GM18508 (cell line): Measurements from ENCODE around the gene FXYD2.
"Not testable (repeated sequence)": the region's sequence is repeated elsewhere in the genome, so short reads cannot be mapped to it uniquely, and the experiment has no call there.

Source experiments
- ATAC-seq: cut with Tn5 transposase; IDR thresholded peaks from one replicate; pipeline ENCODE4 v1.9.1; 2021; ENCODE audit warnings: moderate number of reproducible peaks; ENCODE audit not compliant: insufficient read depth, unreplicated experiment

Gene FXYD2

DNA sequence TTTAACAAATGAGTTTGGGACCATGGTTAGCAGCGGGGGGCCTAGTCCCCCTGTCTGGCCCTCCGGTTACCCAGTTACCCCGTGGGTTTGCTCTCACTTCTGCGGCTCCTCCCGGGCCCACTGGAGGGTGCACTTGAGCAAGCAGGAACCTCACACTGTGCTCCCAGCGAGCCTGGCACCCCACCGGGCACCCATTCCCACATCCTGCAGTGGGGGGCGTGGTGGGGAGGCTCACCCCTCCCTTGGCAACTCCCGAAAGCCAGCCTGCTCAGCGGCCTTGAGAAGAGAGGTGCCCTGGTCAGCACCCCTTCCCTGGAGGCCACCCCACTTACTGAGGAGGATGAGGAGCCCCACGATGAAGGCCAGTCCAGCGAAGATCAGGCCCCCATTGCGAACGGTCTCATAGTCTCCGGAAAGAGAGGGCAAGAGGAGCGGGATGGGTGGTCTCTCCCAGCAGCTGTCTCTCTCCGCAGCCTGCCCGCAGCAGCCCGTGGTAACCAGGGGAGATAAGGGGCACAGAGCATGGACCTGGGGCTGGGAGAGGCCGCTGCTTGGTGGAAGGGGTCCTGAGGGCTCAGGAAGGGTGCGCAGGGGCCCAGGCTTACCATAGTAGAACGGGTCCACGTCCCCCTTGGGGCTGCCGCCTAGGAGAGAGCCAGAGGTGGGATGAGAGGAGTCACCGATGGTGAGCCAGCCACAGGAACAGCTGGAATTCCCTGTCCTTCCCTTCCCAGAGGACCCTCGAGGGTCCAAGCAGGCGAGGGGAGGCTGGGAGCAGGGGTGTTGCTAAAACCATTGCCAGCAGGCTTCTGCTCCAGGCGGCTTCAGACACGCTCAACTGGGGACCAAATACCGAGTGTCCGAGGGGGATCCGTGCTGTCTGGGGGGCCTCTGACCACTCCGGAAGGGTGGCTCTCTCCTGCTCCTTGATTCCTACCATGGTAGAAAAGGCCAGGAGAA is 2.2 kb downstream of the FXYD2 start:
- ATAC-seq, result no peak

DNA sequence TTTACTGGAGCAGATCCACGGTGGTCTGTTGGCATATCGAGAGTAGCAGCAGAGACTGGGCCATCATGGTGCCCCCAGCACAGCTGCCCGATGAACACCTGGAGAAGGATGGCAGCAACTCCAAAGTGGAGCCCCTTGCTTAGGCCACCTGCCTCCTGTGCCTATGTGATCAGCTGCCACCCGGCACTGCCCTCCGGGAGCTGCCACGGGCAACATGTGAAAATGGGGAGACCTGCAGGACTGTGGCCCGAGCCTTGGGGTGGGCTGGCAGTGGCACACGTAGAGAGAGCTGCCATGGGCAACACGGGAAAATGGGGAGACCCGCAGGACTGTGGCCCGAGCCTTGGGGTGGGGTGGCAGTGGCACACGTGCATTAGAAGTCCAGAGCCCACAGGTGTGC is 3.1 kb downstream of the FXYD2 start:
- no peak for ATAC-seq

DNA sequence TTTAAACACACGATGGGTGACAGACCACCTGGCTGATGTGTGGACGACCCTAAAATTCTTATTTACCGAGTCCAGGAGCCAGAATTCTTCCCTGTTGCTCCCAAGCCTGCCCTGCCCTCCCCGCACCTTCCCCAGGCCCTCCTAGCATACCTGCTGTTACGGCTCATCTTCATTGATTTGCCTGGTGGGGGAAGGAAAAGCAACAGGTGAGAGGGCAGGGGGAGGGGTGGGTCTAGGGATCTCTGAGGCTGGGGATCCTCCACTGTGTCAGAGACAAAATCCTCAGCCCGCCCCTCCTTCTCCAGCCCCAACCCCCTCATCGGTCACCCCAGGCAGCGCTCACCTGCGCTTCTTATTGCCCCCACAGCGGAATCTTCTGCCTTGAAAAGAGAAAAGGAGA is 4.0 kb downstream of the FXYD2 start:
- no peak for ATAC-seq

- no peak for ATAC-seq
Observed at GRCh38 chr11:117820071-117820470, 4.5 kb downstream of the FXYD2 start.

- ATAC-seq, result no peak
Observed at GRCh38 chr11:117819096-117820040, 5.2 kb downstream of the FXYD2 start.

DNA sequence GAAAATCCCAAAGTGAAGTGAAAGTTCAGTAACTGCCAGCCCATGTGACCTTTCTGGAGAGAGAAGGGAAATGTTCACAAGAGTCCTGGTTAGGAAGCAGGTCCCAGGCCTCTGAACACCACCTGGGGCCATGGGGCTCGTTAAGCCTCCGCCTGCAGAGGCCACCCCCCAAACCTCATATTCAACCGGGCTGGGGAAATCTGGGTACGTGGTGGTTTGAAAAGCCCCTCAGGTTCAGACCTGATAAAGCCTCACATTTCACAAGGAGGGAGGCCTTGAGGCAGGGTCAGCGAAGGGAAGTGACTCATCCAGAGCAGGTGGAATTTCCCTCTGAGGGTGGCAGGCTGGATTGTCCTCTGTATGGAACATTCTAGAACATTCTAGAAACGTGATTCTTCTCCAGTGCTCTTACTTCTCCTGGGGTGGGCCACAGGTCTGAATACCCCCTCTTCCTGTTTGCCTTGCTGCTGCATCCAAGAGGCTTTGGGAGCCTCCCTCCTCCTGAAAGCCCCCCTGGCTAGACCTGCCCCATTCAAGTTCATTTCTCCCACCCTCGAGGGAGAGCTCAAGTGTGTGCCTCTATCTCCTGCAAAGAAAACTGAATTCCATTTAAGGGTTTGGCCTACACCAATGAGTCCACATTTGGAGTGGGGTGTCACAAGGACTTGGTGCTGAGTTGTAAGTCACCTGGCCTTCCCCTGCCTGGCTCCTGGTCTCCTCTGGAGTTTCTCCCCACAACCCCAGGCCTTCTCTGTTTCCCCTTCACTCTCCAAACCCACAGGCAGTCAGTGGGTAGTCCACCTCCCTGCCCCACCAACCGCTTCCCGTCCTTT is 6.3 kb downstream of the FXYD2 start:
- ATAC-seq, result no peak

- no peak for ATAC-seq
Observed at GRCh38 chr11:117817368-117818040, 7.0 kb downstream of the FXYD2 start.

- no peak for ATAC-seq
Observed at GRCh38 chr11:117816846-117817367, 7.6 kb downstream of the FXYD2 start.

DNA sequence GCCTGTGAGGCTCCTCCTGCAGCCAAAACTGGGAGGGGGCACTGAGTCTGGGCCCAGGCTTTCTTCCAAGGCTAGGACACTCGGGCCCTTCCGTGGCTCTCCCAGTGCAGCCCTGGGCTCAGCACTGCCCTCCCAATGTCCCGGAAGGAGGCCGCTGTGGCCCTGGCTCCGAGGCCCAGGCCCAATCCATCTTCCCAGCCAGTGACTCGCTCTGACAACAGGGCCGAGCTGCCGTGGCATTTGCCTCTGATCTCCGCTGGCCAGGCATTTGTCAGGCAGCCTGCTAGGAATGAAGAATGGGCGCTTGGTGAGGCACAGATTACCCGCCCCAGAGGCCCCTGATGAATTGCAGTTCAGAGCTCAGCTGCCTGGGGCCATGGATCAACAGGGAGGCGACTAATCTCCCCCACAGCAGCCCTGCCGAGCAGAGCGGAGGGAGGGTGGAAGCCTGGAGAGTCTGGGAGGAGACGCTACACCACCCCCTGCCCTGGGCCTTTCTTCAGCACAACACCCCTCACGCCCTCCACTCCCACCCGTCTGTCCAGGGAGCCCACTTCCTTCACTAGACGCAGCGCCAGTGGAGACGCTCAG is 8.3 kb downstream of the FXYD2 start:
- ATAC-seq, result no peak

DNA sequence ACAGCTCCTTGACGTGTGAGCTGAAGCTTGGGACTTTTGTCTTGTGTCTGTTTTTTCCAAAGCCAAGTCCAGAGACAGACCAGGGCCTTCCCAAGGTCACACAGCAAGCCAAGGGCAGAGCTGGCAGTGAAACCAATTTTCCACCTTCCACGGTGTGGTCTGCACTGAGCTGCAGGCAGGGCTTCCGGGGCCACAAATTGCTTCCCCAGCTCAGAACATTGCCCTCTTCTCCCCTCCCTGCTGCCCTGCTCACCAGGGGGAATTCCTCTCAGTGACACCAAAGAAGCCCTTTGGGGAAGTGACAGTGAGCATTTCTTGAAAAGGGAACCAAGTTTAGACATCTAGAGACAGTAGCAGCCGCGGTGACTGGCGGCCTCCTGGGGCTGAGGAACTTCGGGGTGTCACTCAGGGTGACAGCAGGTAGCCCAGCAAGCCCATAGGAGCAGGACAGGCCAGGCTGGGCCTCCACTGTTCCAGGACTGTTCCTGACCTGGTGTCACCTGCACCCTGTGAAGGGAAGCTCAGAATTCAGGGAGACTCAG is 9.2 kb downstream of the FXYD2 start:
- ATAC-seq, result peak; percentile 44

DNA sequence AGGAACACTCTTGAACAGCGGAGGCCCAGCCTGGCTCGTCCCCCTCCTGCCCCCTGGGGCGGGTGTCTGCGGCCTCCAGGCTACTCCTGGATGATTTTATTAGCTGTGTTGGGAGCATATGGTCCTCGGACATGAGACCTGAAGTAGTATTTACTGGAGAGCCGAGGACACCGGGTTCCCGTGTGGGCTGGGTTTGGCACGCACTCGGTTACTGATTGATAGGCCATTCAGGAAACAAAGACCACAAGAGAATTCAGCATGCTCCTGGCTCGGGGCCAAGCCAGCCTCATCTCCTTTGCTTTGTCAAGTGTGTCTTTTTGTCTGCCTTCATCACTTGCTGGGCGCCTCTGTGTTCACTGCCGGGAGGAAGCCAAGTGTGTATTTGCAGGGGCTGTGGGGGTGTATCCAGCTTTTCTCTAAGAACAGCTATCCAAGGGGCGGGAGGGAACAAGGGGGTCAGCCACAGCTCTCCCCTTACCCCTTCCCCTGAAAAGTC is 9.7 kb downstream of the FXYD2 start:
- peak; percentile 29 for ATAC-seq

DNA sequence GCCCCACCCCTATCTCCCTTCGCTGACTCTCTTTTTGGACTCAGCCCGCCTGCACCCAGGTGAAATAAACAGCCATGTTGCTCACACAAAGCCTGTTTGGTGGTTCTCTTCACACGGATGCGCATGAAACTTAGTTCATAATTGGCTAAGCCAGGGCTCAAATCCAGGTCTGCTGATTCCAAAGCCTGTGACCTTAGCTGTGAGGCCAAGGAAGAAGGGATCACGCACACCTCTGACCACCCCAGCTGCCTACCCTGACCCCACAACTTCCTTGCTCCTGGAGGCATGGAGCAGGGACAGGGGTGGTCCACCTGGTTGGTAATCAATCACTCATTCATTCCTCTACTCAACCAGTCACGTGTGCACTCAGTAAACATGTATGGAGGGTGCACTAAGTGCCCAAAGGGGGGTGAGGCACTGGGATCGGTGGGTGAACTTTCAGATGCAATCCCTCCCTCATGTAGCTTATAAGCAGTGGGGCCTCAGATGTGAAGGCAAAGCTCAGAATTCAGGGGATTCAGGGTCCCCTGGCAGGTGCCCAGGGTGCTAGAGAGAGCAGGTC is 10.3 kb downstream of the FXYD2 start:
- ATAC-seq, result no peak

- ATAC-seq, result not testable (repeated sequence)
Observed at GRCh38 chr11:117810056-117810451, 14.5 kb downstream of the FXYD2 start.

DNA sequence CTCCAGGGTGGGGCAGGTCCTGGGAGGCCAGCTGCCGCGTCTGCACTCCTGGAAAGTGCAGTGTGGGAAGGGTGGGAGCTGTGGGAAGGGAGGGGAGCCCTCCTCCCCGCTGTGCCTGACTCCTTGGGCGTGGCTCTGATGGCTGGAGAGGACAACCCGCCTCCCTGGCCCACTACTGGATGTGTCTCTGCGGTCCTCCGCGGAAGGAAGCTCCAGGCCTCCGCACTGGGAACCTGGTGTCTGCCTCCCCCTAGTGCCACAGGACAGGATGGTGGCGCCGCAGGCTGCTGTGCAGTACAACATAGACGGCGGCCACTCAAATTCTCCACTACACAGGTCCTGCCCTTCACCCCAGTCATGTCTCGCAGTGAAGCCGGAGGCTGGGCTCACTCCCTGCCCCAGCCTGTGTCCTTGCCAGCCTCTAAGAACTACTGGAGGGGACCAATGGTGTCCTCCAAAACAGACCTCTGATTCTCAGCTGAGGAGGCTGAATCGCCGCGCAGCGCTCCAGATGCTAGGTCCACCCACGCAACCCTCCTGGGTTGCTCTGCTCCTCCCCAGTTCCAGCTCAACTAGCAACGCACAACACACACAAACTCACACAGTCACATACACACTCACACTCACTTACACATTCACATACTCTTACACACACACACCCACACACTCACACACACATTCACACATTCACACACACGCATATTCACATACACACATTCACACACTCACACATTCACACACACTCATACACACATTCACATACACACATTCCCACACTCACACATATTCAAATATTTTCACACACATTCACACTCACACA is 15.1 kb downstream of the FXYD2 start:
- no peak for ATAC-seq

GRCh38 chr11:117808784-117809183 is 15.8 kb downstream of the FXYD2 start:
- ATAC-seq, result no peak

- ATAC-seq, result no peak
Observed at GRCh38 chr11:117807482-117808327, 16.8 kb downstream of the FXYD2 start.

- no peak for ATAC-seq
Observed at GRCh38 chr11:117806846-117807245, 17.7 kb downstream of the FXYD2 start.
